GM13976 (cell line): ENCODE data around the gene SCN3B.

Experiments
- DNase-seq: peaks from one replicate; pipeline ENCODE4 v3.0.0; 2012; ENCODE audit warnings: low spot score
- CTCF ChIP-seq: IDR thresholded peaks from 2 replicates; pipeline ENCODE4 v1.5.1; 2012; ENCODE audit warnings: borderline replicate concordance, mild to moderate bottlenecking; ENCODE audit not compliant: insufficient read depth; ENCODE audit errors: extremely low read depth, missing control alignments, control extremely low read depth
- in situ Hi-C: fragments of 300-500 bp; cut with MboI; formaldehyde crosslinking; loops from one replicate; pipeline ENCODE4 v1.12.0; 2022; ENCODE audit warnings: low sequenced_read_pairs, mixed read lengths, inconsistent platforms; ENCODE audit not compliant: unreplicated experiment

Gene SCN3B

GRCh38 chr11:123587044-123587443 is 67.4 kb downstream of the SCN3B start:
- in situ Hi-C loops: no loop called here
- DNase-seq: no peak
- no peak for TF ChIP-seq CTCF

DNA sequence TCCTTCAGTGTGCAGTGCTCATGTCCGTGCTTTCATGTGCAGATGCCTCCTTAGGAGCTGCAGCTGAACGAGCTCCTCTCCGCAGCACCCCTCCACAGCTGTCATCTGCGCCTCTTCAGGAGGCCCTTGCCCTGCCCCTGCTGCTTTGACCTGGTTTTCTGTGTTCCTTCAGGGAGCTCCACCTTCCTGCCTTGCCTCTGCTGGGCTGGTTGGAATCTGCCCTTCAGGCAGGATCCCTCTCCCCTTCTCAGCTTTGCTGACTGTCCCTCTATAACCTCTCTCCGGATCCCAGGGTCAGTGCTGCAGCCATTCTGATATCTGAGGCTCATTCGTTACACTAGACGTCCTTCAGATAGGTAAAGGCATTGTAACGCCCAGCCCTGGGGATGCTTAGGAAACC is 67.9 kb downstream of the SCN3B start:
- in situ Hi-C loops: no loop called here
- no peak for DNase-seq
- no peak for TF ChIP-seq CTCF

DNA sequence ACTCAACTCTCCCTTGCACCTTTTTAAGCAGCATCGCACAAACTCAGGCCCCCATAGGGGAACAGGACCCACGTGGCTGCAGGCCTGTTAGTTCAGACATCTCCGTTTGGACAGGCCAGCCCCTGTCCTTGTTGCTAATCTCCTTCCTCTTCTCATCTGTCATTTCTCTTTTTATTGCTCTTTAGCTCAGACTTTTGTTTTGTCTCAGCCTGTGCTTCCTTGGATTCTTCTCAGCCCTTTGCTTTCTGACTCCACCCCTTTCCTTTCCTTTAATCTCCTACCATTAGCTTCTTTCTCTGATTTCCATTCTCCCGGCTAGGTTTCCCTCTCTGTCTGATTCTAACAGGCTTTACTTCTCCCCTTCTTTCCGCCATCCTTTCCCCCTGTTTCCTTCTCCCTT is 68.7 kb downstream of the SCN3B start:
- in situ Hi-C loops: no loop called here

DNA sequence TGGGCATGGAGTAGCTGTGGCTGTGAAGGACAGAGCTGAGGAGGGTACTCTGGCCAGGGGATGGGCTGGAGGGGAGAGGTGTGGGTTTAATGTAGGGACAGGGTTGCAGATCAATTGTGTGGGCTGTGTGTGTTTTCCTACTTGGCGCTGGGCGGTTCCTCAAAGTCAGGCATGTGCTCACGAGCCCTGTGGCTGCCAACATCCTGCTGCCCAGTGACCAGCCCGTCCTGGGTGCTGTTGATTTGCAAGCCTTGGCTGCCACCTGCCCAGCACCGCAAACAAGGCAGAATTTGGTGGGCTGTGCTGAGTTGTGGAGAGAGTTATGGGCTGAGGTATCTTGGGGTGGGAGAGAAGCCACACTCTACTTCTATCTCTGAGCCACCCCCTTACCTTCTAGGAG is 69.2 kb downstream of the SCN3B start:
- no peak for DNase-seq
- no peak for TF ChIP-seq CTCF
- in situ Hi-C loops: no loop called here

More for the DNA sequence above, 68.7 kb downstream of the SCN3B start:
- TF ChIP-seq CTCF: no peak
- no peak for DNase-seq

- no peak for TF ChIP-seq CTCF
- in situ Hi-C loops: no loop called here
- DNase-seq: no peak
Measured at GRCh38 chr11:123584737-123585136, 69.7 kb downstream of the SCN3B start.

DNA sequence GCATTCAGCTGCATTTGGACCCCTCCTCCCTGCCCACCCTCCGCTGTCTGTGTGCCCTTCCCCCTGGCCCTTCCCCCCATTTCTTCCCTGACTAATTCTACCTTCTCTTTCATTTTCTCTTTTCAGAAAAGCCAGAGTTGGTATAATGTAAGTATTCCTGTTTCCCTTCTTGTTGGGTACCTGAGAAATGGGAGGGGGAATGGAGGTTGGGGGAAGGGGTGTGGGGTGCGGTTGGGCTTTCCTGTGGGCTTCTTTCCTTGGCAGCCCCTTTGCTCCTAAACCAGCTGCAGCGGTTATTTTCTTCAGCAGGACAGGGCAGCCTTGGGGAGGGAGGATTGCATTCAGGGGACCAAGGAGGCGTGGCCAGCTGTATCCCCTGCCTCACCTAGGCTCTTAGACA is 70.2 kb downstream of the SCN3B start:
- no peak for TF ChIP-seq CTCF
- DNase-seq: peak; percentile 68
- in situ Hi-C loops: no loop called here

DNA sequence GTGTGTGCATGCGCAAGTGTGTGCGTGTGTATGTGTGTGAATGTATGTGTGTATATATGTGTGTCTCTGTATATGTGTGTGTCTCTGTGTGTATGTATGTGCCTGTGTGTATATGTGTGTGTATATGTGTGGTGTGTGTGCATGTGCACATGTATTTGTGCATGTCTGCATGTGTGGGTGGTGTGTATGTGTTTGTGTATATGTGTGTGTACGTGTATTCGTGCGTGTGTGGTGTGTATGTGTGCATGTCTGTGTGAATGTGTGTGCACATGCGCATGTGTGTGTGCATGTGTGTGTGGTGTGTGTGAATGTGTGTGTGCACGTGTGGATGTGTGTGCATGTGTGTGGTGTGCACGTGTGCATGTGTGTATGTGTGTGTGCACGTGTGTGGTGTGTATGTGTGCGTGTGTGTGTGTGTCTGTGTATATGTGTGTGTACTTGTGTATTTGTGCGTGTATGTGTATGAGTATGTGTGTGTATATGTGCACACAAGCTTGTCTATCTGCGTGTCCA is 71.4 kb downstream of the SCN3B start:
- in situ Hi-C loops: no loop called here
- TF ChIP-seq CTCF: no peak
- DNase-seq: no peak
